HT1080 (cell line): Measurements from ENCODE around the gene KLHL33. TPM values are rescaled to one million over a fixed set of nuclear protein-coding genes. Genes with fewer than 3 reads are reported as not detected.
"Not testable (repeated sequence)": the region's sequence is repeated elsewhere in the genome, so short reads cannot be mapped to it uniquely, and the experiment has no call there.

Experiments
- DNase-seq: peaks from one replicate; pipeline ENCODE4 v3.0.0-alpha.2; 2015; ENCODE audit warnings: low read depth
- total RNA-seq: library from RNA; depleted of rRNA; stranded (reverse); fragments of >200 nt; shearing (Covaris generic); gene quantifications from 2 replicates; pipeline ENCODE4 v1.2.3, GENCODE V29; 2014

KLHL33 gene
- total RNA-seq, 1 experiment from 2014 or later = not detected

DNA sequence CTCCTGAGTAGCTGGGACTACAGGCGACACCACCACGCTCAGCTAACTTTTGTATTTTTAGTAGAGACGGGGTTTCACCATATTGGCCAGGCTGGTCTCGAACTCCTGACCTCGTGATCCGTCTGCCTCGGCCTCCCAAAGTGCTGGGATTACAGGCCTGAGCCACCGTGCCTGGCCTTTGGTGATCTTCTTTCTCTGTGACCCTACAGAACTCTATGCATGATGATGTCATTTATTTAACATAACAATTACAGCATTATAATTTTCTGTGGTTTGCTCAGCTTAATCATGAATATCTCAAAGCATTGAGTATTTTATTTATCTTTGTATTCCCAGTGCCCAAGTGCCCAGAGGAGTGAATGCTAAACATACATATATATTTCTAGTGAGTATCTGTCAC is 16.9 kb upstream of the KLHL33 start:
- DNase-seq = not testable (repeated sequence)

DNA sequence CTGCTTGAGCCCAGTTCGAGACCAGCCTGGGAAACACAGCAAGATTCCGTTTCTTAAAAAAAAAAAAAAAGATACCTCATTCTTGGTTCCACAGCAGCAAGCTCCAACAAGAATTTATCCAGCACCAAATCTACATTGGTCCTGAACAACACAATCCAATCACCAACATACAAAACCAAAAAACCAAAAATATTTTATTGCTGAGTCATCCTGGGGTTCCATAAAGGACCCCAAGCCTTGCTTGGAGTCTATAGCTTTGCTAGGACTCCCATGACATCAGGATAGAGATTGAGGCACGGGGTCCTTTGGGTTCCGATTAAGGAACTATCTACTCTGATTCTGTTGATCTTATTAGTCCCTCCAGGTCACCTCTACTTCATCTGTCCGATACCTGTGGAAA is 10.9 kb upstream of the KLHL33 start:
- no peak for DNase-seq

DNA sequence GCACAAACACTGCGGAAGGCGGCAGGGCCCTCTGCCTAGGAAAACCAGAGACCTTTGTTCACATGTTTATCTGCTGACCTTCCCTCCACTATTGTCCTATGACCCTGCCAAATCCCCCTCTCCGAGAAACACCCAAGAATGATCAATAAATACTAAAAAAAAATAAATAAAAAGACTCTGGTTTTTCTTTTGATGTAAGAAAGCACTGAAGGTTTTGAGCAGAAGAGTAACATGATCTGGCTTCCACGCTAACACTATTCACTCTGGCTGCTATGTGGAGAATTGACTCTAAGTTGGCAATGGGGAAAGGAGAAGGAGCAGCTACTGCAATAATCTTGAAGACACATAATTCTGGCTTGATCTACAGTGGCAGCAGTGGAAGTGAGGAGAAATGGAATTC is 7.7 kb upstream of the KLHL33 start:
- not testable (repeated sequence) for DNase-seq

DNA sequence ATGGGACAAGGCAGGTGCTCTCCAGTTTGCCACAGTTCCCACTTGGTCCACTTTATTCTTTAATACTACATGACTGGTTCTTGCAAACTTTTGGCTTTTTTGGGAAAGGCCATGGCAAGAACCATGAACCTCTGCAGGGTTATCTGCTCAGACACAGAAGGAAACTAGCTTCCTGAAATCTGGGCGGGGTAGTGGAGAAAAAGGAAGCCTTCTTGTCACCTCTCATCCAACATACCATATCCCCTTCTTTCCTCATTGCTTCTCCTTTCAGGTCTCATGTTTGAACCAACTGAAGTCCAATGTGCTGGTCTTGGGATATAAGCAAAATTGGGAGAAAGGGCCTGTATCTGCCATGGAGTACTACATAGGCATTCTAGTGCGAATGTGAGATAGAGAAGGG is 5.5 kb upstream of the KLHL33 start:
- DNase-seq = no peak

DNA sequence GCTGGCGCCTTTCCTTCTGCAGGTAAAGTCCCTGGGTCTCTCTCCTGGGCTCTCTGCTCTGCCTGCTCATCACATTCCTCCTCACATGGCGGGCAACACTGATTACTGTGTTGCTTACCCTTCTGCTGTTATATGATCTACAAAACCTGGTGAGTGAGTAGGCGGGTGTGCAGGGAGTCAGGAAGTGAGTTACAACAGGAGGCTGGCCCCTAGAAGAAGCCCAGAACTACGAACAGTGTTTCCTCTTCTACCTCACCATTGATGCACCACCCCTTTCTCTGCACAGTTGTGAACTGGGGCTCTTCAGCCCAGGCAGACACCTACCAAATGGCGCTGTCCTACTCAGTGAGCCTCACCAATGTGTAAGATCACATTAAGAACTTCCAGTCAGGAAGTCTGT is 4.9 kb upstream of the KLHL33 start:
- no peak for DNase-seq

DNA sequence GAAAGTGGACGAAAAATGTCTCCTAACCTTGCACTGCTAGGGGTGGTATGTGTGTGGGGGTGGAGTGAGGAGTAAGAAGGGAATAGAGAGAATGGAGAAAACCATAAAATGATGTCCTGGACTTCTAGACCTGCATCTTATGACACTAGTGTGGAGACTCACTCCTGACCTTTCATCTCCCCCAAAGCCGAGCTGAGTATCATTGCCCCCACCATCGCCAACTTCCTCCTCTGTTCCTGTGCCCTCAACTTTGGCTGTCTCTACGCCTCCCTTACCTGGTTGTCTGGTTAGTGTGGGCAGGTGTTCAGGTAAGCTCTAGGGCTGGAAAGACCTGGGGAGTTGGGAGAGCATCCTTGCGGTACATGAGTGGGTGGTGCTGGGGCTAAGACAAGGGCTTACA is 4.5 kb upstream of the KLHL33 start:
- no peak for DNase-seq

DNA sequence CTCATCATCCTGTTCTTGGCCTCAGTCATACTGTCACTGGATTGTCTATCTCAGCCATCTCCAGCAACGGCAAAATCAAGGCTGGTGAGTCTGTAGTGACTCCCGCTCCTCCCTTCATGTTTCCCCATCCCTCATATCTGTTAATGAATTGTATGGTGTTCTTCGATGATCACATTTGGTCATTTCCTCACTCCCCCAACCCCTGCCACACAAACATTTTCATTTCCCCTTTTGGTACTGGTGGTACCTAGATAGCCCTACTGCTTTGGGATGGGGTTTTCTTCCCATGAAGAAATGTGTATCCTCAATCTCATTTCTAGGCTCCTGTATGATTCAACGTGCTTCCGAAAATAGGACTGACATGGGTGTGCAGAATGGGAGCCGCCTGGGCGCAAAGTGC is 2.7 kb upstream of the KLHL33 start:
- DNase-seq = no peak

DNA sequence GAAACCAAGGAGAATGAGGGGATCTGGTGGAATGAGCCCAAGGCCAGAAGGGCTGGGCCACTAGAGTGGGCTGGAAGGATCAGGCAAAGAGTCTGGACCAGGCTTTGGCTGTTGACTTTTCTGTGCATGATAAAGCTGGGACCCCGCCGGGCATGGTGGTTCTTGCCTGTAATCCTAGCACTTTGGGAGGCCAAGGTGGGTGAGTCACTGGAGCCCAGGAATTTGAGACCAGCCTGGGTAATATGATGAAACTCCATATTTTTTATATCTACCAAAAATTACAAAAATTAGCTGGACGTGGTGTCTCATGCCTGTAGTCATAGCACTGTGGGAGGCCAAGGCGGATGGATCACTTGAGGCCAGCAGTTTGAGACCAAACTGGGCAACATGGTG is 393 bp upstream of the KLHL33 start:
- peak; percentile 49 for DNase-seq

DNA sequence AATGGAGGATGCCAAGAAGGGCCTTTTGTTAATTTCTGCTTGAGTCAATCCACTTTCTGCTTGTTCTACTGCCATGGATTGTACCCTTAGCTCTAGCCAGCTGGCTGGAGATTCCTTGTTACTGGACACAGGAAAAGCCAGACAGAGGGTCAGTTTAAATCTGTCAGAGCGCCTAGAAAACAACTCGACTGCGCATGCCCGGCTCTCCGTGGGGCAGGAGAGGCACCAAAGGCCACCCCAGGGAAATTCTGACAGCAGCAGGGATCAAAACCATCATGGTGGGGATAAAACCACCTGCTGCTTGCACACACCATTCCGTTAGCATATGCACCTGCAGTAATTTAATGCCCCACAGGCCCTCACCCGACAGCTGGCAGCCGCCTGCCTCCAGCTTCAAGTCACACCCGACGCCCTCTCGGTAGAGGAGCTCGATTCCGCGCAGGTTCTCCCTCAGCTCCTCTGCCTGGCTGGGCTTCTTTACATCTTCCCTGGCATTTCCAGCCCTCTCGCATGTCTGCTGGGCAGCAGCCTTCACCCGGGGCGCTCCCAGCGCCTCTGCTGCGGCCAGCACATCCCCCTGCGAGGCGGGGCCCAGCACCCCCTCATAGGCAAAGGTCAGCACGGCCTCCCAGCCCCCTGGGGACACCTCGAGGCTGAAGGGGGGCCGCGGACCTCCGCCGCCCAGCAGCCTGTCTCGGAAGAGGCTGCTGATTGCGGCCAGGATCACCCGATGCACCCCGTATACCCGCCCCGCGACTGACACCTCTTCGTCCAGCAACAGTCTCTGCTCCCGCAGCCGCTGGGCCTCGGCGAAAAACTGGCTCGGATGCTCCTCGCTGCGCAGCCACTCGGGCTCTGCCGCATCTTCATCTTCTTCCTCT is 1.0 kb downstream of the KLHL33 start:
- DNase-seq = no peak

DNA sequence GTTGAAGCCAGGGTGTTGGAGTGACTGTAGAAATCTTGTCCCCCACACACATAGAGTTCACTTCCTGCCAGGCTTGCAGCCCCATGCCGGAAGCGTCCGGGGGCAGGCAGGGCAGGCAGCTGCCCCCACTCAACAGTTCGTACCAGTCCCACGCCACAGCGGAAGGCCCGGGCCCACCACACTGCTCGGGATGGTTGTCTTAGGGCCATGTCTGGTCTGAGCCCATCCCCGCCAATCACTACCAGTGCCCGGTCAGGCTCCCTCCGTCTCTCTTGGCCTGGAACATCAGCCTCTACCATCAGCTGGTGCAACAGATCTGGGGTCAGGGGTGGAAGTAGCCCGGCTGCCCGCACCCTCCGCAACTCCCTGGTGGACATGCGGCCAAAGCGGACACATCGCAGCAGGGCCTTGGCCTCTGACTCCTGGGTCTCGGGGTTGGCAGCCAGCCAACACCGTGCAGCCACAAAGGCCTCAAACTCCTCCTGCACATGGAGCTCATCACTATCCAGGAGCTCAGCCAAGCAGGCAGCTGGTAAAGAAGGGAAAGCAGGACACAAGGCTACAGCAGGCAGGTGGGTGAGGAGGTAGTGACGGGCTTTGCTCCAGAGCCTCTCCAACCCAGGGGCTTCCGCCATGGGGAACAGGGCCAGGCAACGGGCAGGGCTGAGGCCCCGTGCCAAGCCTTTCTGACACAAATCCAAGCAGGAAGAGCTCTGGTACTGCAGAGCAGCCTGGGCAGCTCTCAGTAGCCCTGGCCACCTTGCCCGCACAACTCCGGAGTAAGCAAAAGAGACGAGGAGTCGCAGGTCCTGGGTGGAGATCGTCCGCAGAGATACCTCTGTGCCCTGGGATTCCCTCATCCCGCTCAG is 5.9 kb downstream of the KLHL33 start:
- DNase-seq = no peak

DNA sequence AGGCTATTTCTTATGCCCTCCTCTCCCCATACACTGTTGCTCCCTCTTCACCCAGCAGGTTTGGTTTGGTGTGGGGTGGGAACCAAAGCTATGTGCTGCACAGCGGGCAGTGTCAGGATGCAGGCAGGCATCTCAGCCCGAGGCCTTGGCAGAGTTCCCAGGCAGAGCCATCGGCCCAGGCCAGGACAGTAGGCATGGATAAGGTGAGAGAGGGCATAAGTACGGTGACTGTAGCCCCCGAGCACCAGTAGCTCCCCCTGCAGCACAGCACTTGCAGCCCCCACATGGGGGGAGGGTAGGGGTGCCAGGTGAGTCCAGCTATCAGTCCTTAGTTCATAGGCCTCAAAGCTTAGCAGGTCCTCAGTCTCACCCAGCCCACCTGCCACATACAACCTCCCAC is 7.2 kb downstream of the KLHL33 start:
- DNase-seq = no peak

DNA sequence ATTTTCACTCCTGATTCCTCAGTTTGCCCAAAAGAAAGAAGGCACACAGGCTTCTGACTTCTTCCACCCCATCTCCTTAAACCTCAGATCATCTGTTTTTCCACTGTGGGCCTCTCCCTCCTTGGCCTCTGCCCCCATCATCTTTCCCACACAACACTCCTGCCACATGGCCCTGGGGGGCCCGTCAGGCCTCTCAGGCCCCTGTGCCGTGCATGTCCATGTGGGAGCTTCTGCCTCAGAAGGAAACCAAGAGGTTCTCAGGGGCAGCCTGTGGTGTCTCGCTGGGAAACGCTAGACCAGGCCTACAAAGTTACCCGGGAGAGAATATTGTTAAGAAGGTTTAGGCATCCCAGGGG is 8.0 kb downstream of the KLHL33 start:
- no peak for DNase-seq

DNA sequence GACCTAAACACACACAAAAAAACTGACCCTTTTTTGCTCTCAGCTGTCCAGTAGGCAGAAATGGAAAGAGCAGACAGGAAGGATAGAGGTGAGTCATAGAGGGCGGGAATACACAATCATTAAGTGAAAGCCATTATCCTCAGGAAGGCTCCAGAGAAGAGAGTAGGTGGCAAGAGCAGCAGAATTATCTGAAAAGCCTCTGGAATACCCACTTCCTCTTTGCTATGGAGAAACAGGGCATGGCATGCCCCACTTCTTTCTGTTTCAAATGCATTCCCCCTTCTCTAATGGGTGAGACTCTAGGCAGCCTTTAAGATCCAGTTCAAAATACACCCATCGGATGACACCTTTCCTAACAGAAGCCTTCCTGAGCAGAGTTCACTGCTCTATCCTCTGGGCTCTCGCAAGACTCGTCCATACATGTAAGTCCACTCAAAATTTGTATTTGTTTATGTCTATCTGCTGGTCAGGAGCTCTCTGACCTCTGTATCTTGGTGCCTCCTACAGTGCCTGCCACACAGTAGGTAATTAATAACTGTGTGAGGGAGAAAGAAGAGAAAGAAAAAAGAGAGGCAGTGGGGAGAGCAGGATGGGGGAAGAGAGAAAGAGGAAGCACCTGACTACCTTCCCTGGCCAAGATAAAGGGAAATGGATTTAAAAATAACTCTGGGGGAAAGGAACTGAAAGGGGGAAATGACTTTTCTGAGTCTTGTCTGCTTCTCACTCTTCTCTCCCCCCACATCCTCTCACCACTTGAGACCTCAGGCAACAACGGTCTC is 8.5 kb downstream of the KLHL33 start:
- DNase-seq = peak; percentile 82

DNA sequence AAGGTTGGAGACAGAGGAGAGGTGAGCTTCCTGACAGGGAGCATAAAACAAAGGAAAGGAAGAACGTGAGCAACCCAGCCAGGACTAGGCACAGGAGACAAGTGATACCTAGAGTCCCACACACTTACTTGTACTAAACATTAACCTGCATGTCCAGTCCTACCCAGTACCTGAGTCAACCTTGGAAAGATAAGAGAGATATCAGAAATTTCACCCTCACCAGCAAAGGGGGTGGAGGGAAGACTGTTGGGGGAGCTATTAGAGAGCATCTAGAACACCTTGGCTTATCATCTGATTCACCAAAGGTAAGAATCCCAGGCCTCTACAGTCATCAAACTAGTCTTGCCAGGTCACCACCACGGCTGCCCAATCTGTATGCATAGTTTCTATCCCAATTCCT is 11.1 kb downstream of the KLHL33 start:
- DNase-seq = no peak

DNA sequence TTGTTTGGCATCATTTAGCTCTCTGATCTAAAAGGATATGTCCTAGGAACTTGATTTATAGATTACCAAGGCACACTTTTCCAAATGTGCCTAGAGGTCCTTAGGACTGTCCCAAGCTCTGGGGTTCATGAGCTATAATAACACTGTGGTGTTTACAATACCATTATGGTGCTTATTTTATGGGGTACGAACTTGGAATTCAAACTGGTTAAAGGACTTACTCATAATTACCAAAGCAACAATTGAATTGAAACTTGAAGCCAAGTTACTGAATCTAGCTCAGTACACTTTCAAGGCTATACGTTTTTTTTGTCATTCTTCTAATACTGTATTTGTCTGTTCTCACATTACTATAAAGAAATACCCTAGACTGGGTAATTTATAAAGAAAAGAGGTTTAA is 13.1 kb downstream of the KLHL33 start:
- no peak for DNase-seq

DNA sequence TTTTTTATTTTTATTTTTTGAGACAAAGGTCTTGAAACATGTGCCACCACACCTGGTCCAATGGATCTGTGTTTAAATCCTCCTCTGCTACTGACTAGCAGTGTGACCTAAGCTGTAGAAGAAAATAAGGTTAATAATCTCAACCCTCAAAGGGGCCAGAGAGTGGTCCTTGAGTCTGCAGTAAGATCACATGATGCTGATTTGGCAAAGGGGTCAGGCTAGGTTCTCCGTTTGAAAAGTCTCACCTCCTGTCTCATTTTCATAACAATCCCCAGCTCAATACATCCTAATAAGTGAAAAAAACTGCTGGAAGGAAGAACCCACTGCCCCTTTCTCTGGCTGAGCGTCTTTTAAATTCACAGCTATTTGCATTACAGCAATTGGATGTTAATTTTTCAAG is 14.7 kb downstream of the KLHL33 start:
- no peak for DNase-seq

DNA sequence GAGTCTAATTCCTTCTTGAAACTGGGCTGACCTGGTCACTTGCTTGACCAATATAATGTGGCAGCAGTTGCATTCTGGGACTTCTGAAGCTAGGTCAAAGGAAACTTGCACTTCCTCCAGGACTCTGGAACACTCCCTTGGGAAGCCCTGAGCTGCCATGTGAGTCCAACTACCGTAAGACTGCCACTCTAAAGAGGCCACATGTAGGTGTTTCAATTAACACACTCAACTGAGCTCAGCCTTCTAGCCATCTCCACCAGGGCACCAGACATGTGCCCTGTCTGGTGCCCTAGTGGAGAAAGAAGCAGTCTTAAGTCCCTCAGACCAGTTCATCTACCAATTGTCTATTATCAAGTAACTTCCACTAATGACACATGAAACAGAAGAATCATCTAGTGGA is 16.5 kb downstream of the KLHL33 start:
- no peak for DNase-seq

DNA sequence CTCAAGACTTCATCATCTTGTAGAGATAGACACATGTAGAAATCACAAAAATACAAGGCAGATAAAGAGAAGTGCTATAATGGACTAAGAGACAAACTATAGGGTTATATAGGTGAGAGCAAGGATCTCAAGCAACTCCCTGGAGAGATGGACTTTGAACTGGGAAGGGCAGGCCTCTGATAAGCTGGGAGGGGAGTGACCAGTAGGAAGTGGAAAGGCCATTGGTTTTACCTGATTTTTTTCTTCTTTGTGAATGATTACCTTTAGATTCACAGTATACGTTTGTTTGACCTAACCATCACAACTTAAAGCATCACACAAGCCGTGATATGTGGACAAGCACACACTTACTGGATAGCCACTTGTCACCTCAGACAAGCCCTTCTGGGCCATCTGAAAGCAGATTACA is 17.5 kb downstream of the KLHL33 start:
- no peak for DNase-seq

DNA sequence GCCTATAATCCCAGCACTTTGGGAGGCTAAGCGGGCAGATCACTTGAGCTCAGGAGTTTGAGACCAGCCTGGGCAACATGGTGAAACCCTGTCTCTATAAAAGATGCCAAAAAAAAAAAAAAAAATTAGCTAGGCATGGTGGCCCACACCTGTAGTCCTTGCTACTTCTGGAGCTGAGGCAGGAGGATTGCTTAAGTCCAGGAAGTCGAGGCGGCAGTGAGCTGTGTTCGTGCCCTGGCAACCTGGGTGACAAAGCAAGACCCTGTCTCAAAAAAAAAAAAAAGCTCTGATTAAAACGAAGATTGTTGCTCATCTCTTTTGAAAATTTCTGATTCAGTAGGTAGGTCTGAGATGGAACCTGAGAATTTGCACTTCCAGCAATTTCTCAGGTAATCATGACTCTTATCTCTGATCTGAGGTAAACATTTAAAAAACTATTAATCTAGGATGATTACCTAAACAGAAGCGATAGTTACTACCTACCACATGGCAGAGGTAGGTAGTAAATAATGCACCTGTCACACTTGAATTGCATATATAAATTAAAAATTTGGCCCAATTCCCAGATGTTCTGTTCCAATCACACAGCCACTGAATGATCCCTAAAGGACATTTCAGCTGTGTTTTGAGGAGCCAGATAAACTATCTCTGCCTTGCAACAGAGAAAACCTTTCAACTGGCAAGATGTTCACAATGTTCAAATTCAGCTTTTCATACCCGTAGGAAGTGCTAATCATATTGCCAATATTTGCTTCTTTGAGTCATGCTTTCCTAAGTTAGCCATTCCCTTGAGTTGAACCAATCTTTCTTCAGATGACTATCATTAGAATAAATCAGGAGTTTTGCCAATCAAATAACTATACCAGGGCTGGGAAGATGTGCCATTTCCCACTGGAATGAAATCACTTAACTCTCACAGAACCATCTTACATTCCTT is 18.4 kb downstream of the KLHL33 start:
- DNase-seq = no peak

DNA sequence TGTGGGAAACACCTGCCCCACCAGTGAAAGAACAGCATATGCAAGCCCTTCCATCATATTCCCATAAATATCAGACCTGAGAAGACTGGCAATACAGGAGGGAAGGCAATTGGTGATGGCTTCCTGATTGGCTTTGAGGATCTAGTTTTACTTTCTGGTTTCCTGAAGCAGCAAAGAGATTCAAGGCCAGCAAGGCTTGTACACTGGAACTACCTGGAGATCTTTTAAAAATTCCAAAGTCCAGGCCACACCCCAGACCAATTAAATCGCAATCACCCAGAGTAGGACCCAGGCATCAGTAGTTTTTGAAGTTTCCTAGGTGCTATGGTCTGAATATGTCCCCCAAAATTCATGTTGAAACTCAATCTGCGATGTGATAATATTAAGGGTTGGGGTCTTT is 19.7 kb downstream of the KLHL33 start:
- no peak for DNase-seq

DNA sequence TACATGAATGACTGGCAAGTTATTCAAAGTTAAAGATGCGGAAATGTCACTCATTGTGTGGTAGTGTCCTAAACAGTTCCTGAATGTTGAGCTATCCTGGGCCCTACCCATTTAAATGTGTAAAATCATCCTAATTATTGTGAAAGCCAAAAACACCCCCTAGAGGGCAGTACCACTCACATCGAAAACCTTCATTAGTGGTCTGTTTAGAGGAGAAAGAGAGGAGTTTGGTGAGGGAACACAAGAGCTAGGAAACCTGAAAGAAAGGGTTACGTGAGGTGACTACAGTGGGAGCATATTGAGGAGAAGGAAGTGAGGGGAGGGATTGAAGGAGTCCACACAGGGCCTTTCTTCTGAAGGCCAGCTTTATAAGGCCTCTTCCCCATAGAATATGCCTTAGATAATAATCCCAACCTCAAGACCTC is 20.2 kb downstream of the KLHL33 start:
- DNase-seq = peak; percentile 61
